Lung (tissue), 12 donors: ENCODE data around the gene MC1R. TPM values are rescaled to one million over a fixed set of nuclear protein-coding genes. Genes with fewer than 3 reads are reported as not detected.

Experiments used
- ATAC-seq: fragments of 200-7000 bp; cut with Tn5 transposase; one replicate; pipeline ENCODE4 v1.9.1; 2020; ENCODE audit warnings: moderate number of reproducible peaks; ENCODE audit not compliant: insufficient read depth, low FRiP score
- DNase-seq, 3 donors: peaks; one replicate each; pipeline ENCODE4 v3.0.0-alpha.2; 2013 to 2017
- H3K27ac ChIP-seq, 2 donors: one replicate each; pipeline ENCODE4 v1.5.1; 2013; ENCODE audit warnings: mild to moderate bottlenecking in 2 of 2, moderate library complexity in 2 of 2, control low read depth in 1 of 2, inconsistent platforms in 1 of 2, low read depth in 1 of 2, low read length in 1 of 2
- H3K27me3 ChIP-seq, 3 donors: one replicate each; pipeline ENCODE4 v1.5.1; 2013; ENCODE audit warnings: low read length in 2 of 3; ENCODE audit not compliant: control insufficient read depth in 3 of 3, insufficient read depth in 3 of 3
- H3K36me3 ChIP-seq, 4 donors: one replicate each; pipeline ENCODE4 v1.5.1; 2013; ENCODE audit warnings: low read length in 4 of 4, mild to moderate bottlenecking in 1 of 4, moderate library complexity in 1 of 4; ENCODE audit not compliant: control insufficient read depth in 4 of 4, insufficient read depth in 4 of 4
- H3K4me1 ChIP-seq, 5 donors: one replicate each; pipeline ENCODE4 v1.5.1; 2013; ENCODE audit warnings: low read length in 5 of 5, mild to moderate bottlenecking in 2 of 5, moderate library complexity in 1 of 5; ENCODE audit not compliant: control insufficient read depth in 5 of 5, insufficient read depth in 5 of 5
- H3K4me3 ChIP-seq: one replicate; pipeline ENCODE4 v1.5.1; 2013; ENCODE audit warnings: mild to moderate bottlenecking, control low read depth, moderate library complexity
- H3K9ac ChIP-seq, 2 donors: one replicate each; pipeline ENCODE4 v1.5.1; 2013; ENCODE audit warnings: low read length in 2 of 2, control low read depth in 1 of 2; ENCODE audit not compliant: insufficient read depth in 1 of 2
- H3K9me3 ChIP-seq, 4 donors: one replicate each; pipeline ENCODE4 v1.5.1; 2013; ENCODE audit warnings: low read length in 3 of 4, mild to moderate bottlenecking in 1 of 4, moderate library complexity in 1 of 4; ENCODE audit not compliant: control insufficient read depth in 4 of 4, insufficient read depth in 3 of 4
- CTCF ChIP-seq: IDR thresholded peaks from 2 replicates; pipeline ENCODE4 v1.5.1; 2012; ENCODE audit warnings: mild to moderate bottlenecking; ENCODE audit errors: control extremely low read depth, extremely low read depth
- WGBS, 2 donors: extraction: QIAGEN DNeasy Blood & Tissue Kit; methylation state at CpG; one replicate each; pipeline ENCODE4 v1.1.7; 2013; 5-methylcytosine and 5-hydroxymethylcytosine counted together
- polyA plus RNA-seq, 2 donors: library from polyadenylated mRNA; stranded (reverse); fragments of 200-250 nt; gene quantifications; one replicate each; pipeline ENCODE4 v1.2.1, GENCODE V29; 2013
- total RNA-seq, 2 donors: library from RNA; depleted of rRNA in 1 of 2; stranded (reverse); fragments of >200 nt in 1 of 2; gene quantifications; one replicate each; pipeline ENCODE4 v1.2.1, GENCODE V29; 2014 to 2021
- donor health status: control.
- donor health status: control.
- donor health status: Bipolar disorder and iron deficiency.
- donor health status: healthy.
- donor health status: DM: yes; HTN: yes; CAD: no.

MC1R gene
- total and polyA plus RNA-seq, 4 donors, result 2.9 to 7.1 (median 3.5) TPM

- Histone ChIP-seq H3K36me3 (peaks cover 0 to 8% (median 3%) of the 10 kb centered on the region in 4 donors), H3K27ac (no peak overlapping the region), H3K4me1 (peaks cover 0 to 13% (median 0%) of the 10 kb centered on the region in 5 donors), H3K27me3 (peaks cover 0 to 3% (median 0%) of the 10 kb centered on the region in 3 donors), H3K9ac (no peak overlapping the region), H3K9me3 (no peaks in the 10 kb centered on the region), H3K4me3 (no peak overlapping the region)
- DNase-seq, result no peak
- ATAC-seq, result no peak
- WGBS, 2 donors, result 95 to 97% methylated on average over 12 of the region's 12 CpGs
- TF ChIP-seq CTCF, result no peak
Observed at GRCh38 chr16:89952049-89952448, 33.4 kb downstream of the MC1R start.

DNA sequence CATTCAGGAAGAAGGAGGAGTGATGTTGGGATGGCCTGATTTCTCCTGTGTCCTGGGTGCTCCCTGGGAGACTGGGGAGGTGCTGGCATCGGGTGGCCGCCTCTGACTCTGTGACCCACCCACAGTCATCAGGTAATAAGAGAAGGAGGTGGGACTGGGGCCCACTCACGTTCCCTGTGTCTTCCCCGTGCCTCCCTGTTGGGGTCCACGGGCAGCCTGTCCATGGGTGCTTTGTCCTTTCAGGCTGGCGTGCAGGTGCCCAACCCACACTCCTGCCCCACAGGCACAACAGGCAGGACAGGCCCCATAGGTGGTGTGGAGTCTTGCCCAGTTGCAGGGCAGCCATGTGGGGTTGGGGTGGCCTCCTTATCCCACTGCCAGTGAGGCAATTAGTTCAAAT lies 33.9 kb downstream of the MC1R start:
- Histone ChIP-seq H3K9me3 (no peaks in the 10 kb centered on the region), H3K27ac (no peak overlapping the region), H3K27me3 (no peaks in the 10 kb centered on the region), H3K9ac (no peak overlapping the region), H3K4me1 (peaks cover 0 to 13% (median 0%) of the 10 kb centered on the region in 5 donors), H3K4me3 (no peak overlapping the region), H3K36me3 (peaks cover 0 to 12% (median 3%) of the 10 kb centered on the region in 4 donors)
- no peak for TF ChIP-seq CTCF
- 93 to 94% methylated on average over 6 of the region's 6 CpGs for WGBS, 2 donors
- ATAC-seq (no peak), DNase-seq (no peak)

DNA sequence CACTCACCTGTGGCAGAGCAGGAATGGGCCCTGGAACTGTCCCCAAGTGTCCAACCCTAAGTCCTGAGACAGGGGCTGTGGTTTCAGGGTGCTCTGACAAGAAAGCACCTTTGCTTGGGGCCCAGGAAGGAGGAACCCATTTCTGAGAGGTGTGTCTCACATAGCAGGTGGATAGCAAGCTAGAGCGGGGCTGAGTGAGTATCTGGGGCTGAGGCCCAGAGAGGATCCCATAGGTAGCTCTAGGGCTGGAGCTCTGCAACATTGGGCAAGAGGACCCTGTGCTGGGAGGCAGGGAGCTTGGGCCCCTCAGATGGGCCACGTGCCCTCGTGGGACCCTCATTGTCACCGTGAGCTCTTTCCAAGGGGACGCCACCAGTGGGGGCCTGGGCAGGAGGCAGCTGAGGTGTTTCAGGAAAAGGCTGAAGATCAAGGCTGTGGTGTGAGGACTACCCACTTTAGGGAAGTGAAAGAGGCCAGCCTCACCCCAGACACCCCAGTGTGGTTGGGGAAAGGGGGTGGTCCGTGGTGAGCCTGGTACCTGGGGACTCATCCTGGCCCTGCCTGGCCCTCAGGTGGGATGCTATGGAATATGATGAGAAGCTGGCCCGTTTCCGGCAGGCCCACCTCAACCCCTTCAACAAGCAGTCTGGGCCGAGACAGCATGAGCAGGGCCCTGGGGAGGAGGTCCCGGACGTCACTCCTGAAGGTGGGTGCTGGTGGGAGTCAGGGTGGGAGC lies 35.2 kb downstream of the MC1R start:
- Histone ChIP-seq H3K36me3 (peaks cover 0 to 21% (median 7%) of the 10 kb centered on the region in 4 donors), H3K4me3 (no peak overlapping the region), H3K9ac (no peak overlapping the region), H3K27ac (no peak overlapping the region), H3K27me3 (no peaks in the 10 kb centered on the region), H3K4me1 (peaks cover 0 to 10% (median 0%) of the 10 kb centered on the region in 5 donors), H3K9me3 (no peaks in the 10 kb centered on the region)
- DNase-seq, result no peak
- 85 to 89% methylated on average over 11 of the region's 11 CpGs for WGBS, 2 donors
- no peak for TF ChIP-seq CTCF
- no peak for ATAC-seq

GRCh38 chr16:89954462-89954861 lies 35.8 kb downstream of the MC1R start:
- H3K9me3 ChIP-seq, result no peaks in the 10 kb centered on the region
- DNase-seq, result no peak
- peaks cover 0 to 25% (median 10%) of the 10 kb centered on the region in 4 donors for H3K36me3 ChIP-seq
- no peak for ATAC-seq
- no peak for TF ChIP-seq CTCF
- peaks cover 0 to 7% (median 0%) of the 10 kb centered on the region in 5 donors for H3K4me1 ChIP-seq
- no peak overlapping the region for H3K4me3 ChIP-seq
- H3K27ac ChIP-seq, result no peak overlapping the region
- H3K9ac ChIP-seq, result no peak overlapping the region
- WGBS, 2 donors, result 95 to 96% methylated on average over 15 of the region's 15 CpGs
- H3K27me3 ChIP-seq, result no peaks in the 10 kb centered on the region
